ENCODE measurements around the gene GALNT2.

GALNT2 gene

GRCh38 chr1:230310381-230311163, 243.5 kb downstream of the GALNT2 start:
- peak; percentile 68 for DNase-seq

- DNase-seq, result no peak
Observed at GRCh38 chr1:230312676-230313075, 245.6 kb downstream of the GALNT2 start.

GRCh38 chr1:230313453-230314141, 246.6 kb downstream of the GALNT2 start:
- DNase-seq, result no peak

GRCh38 chr1:230314142-230314470, 247.1 kb downstream of the GALNT2 start:
- DNase-seq, result no peak

GRCh38 chr1:230315099-230315498, 248.1 kb downstream of the GALNT2 start:
- no peak for DNase-seq

- no peak for DNase-seq
Observed at GRCh38 chr1:230316864-230317745, 250.1 kb downstream of the GALNT2 start.

GRCh38 chr1:230317823-230318819, 251.1 kb downstream of the GALNT2 start:
- DNase-seq, result no peak

GRCh38 chr1:230319014-230319747, 252.1 kb downstream of the GALNT2 start:
- DNase-seq, result no peak

GRCh38 chr1:230320804-230321203, 253.8 kb downstream of the GALNT2 start:
- DNase-seq, result no peak

- no peak for DNase-seq
Observed at GRCh38 chr1:230321341-230321740, 254.3 kb downstream of the GALNT2 start.

- DNase-seq, result no peak
Observed at GRCh38 chr1:230321741-230322420, 254.8 kb downstream of the GALNT2 start.

GRCh38 chr1:230322421-230322756, 255.4 kb downstream of the GALNT2 start:
- DNase-seq, result no peak

- DNase-seq, result no peak
Observed at GRCh38 chr1:230322967-230323547, 256.0 kb downstream of the GALNT2 start.

GRCh38 chr1:230323686-230324085, 256.6 kb downstream of the GALNT2 start:
- DNase-seq, result no peak

- DNase-seq, result no peak
Observed at GRCh38 chr1:230326971-230327891, 260.2 kb downstream of the GALNT2 start.

- peak; percentile 34 for DNase-seq
Observed at GRCh38 chr1:230327892-230328284, 260.9 kb downstream of the GALNT2 start.

GRCh38 chr1:230328342-230329015, 261.4 kb downstream of the GALNT2 start:
- no peak for DNase-seq

GRCh38 chr1:230330157-230330556, 263.1 kb downstream of the GALNT2 start:
- DNase-seq, result no peak
